Gastrocnemius medialis (tissue), 4 donors: ENCODE data around the gene LHPP.

Experiments
- CTCF ChIP-seq, 5 experiments: fragments of 450-650 bp in 3 of 5; fragments of 200-600 bp in 2 of 5; sonication (generic) in 2 of 5; IDR thresholded peaks in 4 of 5; conservative IDR thresholded peaks in 1 of 5; 1 replicate in 4 of 5; 2 replicates in 1 of 5; pipeline ENCODE4 v1.5.1; 2016 to 2019; ENCODE audit warnings: antibody characterized with exemption in 5 of 5, mild to moderate bottlenecking in 3 of 5, moderate library complexity in 3 of 5
- POLR2A ChIP-seq, 2 donors: fragments of 450-650 bp; IDR thresholded peaks; one replicate each; pipeline ENCODE4 v1.6.1; 2017; ENCODE audit warnings: antibody characterized with exemption in 2 of 2, mild to moderate bottlenecking in 2 of 2, moderate library complexity in 2 of 2

- TF ChIP-seq POLR2A (IDR thresholded peaks at IDR 0.05) (no peak), CTCF (IDR thresholded peaks at IDR 0.05 in 4 of 5, conservative IDR thresholded peaks at IDR 0.05 in 1 of 5) (no peak)
Observed at GRCh38 chr10:124551755-124552154, 90.1 kb downstream of the LHPP start.
